Tibial nerve (tissue), 4 donors: ENCODE data around the gene DGKI. TPM values are rescaled to one million over a fixed set of nuclear protein-coding genes. Genes with fewer than 3 reads are reported as not detected.
"Not testable (repeated sequence)": the region's sequence is repeated elsewhere in the genome, so short reads cannot be mapped to it uniquely, and the experiment has no call there.

Experiments
- DNase-seq, 2 donors: peaks; one replicate each; pipeline ENCODE4 v3.0.0-alpha.2; 2019; ENCODE audit warnings: low spot score in 2 of 2
- H3K27ac ChIP-seq, 4 donors: fragments of 200-600 bp; sonication (generic) in 3 of 4; one replicate each; pipeline ENCODE4 v1.5.1; 2017 to 2019; ENCODE audit warnings: mild to moderate bottlenecking in 1 of 4
- H3K27me3 ChIP-seq, 2 donors: fragments of 200-600 bp; sonication (generic) in 1 of 2; one replicate each; pipeline versions ENCODE4 v1.5.1 to v1.6.0; 2017 to 2019
- H3K36me3 ChIP-seq, 3 donors: fragments of 200-600 bp; sonication (generic); one replicate each; pipeline ENCODE4 v1.5.1; 2018 to 2019
- H3K4me1 ChIP-seq, 4 donors: fragments of 200-600 bp; sonication (generic) in 3 of 4; one replicate each; pipeline ENCODE4 v1.5.1; 2017 to 2019
- H3K4me3 ChIP-seq, 4 donors: fragments of 200-600 bp; sonication (generic) in 3 of 4; one replicate each; pipeline ENCODE4 v1.5.1; 2017 to 2019; ENCODE audit warnings: mild to moderate bottlenecking in 1 of 4, moderate library complexity in 1 of 4
- H3K9me3 ChIP-seq, 4 donors: fragments of 200-600 bp; sonication (generic) in 3 of 4; one replicate each; pipeline ENCODE4 v1.5.1; 2017 to 2019
- CTCF ChIP-seq, 5 experiments: fragments of 200-600 bp in 3 of 5; fragments of 450-650 bp in 2 of 5; sonication (generic) in 3 of 5; IDR thresholded peaks; one replicate each; pipeline ENCODE4 v1.5.1; 2016 to 2019; ENCODE audit warnings: antibody characterized with exemption in 5 of 5, mild to moderate bottlenecking in 3 of 5, moderate library complexity in 2 of 5
- EP300 ChIP-seq, 2 donors: sonication (generic); formaldehyde crosslinking; IDR thresholded peaks; one replicate each; pipeline ENCODE4 v1.6.1; 2017; ENCODE audit warnings: antibody characterized with exemption in 2 of 2, mild to moderate bottlenecking in 1 of 2
- POLR2A ChIP-seq, 2 donors: fragments of 450-650 bp; IDR thresholded peaks; one replicate each; pipeline ENCODE4 v1.6.1; 2017; ENCODE audit warnings: antibody characterized with exemption in 2 of 2, mild to moderate bottlenecking in 2 of 2, moderate library complexity in 2 of 2
- WGBS, 2 donors: methylation state at CpG; one replicate each; pipeline ENCODE4 v1.1.5; 2018; 5-methylcytosine and 5-hydroxymethylcytosine counted together
- total RNA-seq, 4 donors: library from RNA; depleted of rRNA; stranded (reverse); fragments of >200 nt; gene quantifications; one replicate each; pipeline ENCODE4 v1.1.0, GENCODE V29; 2016

Gene DGKI
- total RNA-seq, 4 donors from 2014 or later = 0.21 to 2.7 (median 1.7) TPM

GRCh38 chr7:137832382-137832781 lies 14.4 kb downstream of the DGKI start:
- TF ChIP-seq EP300 (IDR thresholded peaks at IDR 0.05) (no peak), POLR2A (IDR thresholded peaks at IDR 0.05) (no peak), CTCF (IDR thresholded peaks at IDR 0.05) (no peak)
- DNase-seq = no peak
- H3K4me1 ChIP-seq = no peaks in the 10 kb centered on the region
- no peak overlapping the region for H3K27ac ChIP-seq
- peaks cover 0 to 23% (median 0%) of the 10 kb centered on the region in 4 donors for H3K9me3 ChIP-seq
- no peak overlapping the region for H3K4me3 ChIP-seq
- WGBS, 2 donors = 96 to 98% methylated on average over 2 of the region's 2 CpGs
- H3K27me3 ChIP-seq = no peaks in the 10 kb centered on the region
- H3K36me3 ChIP-seq = peaks cover 0 to 5% (median 0%) of the 10 kb centered on the region in 3 donors

DNA sequence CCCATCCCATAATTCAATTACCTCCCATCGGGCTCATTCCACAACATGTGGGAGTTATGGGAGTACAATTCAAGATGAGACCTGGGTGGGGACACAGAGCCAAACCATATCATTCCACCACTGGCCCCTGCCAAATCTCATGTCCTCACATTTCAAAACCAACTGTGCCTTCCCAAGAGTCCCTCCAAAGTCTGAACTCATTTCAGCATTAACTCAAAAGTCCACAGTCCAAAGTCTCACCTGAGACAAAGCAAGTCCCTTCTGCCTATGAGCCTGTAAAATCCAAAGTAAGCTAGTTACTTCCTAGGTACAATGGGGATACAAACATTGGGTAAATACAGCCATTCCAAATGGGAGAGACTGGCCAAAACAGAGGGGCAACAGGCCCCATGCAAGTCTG lies 15.2 kb downstream of the DGKI start:
- DNase-seq, H3K27me3 ChIP-seq, H3K4me3 ChIP-seq, H3K27ac ChIP-seq, H3K4me1 ChIP-seq, H3K36me3 ChIP-seq: not testable (repeated sequence)
- peaks cover 0 to 23% (median 0%) of the 10 kb centered on the region in 4 donors for H3K9me3 ChIP-seq
- 100% methylated on average over 1 of the region's 1 CpG for WGBS, 2 donors

DNA sequence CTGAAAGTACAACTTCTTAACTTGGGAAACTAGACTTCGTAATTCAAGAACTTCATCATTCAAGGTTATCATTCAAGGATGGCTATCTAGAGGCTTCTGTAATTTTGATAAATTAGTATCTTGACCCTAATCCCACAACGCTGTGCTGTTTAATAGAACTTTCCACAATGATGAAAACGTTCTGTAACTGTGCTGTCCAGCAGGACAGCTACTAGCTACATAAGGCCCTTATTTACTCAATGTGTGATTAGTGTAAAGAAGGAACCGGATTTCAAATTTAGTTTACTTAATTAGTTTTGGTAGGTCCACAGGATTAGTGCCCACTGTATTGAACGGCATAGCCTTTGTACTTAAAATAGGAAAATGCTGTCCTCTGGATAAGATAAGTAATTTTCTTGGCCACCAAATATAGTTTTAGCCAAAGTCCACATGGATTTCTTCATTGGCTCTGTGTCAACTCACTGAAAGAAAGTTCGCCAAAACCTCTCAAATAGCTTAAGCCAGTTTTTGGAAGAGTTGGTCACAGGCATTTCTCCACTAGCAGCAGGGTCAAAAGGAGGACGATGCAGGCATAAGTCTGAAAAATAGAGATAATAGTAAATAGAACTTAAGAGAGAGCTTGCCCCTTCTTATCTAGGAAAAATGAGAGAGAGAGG lies 17.3 kb downstream of the DGKI start:
- TF ChIP-seq POLR2A (IDR thresholded peaks at IDR 0.05) (no peak), EP300 (IDR thresholded peaks at IDR 0.05) (no peak), CTCF (IDR thresholded peaks at IDR 0.05) (no peak)
- Histone ChIP-seq H3K4me1 (no peaks in the 10 kb centered on the region), H3K27ac (no peak overlapping the region), H3K4me3 (no peak overlapping the region), H3K9me3 (peaks cover 0 to 23% (median 0%) of the 10 kb centered on the region in 4 donors), H3K27me3 (no peaks in the 10 kb centered on the region), H3K36me3 (peaks cover 0 to 5% (median 0%) of the 10 kb centered on the region in 3 donors)
- WGBS, 2 donors = 70 to 74% methylated on average over 7 of the region's 7 CpGs
- no peak for DNase-seq

GRCh38 chr7:137828456-137828855 lies 18.3 kb downstream of the DGKI start:
- H3K36me3 ChIP-seq = peaks cover 0 to 5% (median 0%) of the 10 kb centered on the region in 3 donors
- no peaks in the 10 kb centered on the region for H3K4me1 ChIP-seq
- TF ChIP-seq EP300 (IDR thresholded peaks at IDR 0.05) = no peak
- no peak for TF ChIP-seq CTCF (IDR thresholded peaks at IDR 0.05)
- TF ChIP-seq POLR2A (IDR thresholded peaks at IDR 0.05) = no peak
- no peak for DNase-seq
- H3K9me3 ChIP-seq = peaks cover 0 to 19% (median 0%) of the 10 kb centered on the region in 4 donors
- no peak overlapping the region for H3K27ac ChIP-seq
- no peak overlapping the region for H3K4me3 ChIP-seq
- WGBS, 2 donors = 94 to 97% methylated on average over 1 of the region's 1 CpG
- no peaks in the 10 kb centered on the region for H3K27me3 ChIP-seq

DNA sequence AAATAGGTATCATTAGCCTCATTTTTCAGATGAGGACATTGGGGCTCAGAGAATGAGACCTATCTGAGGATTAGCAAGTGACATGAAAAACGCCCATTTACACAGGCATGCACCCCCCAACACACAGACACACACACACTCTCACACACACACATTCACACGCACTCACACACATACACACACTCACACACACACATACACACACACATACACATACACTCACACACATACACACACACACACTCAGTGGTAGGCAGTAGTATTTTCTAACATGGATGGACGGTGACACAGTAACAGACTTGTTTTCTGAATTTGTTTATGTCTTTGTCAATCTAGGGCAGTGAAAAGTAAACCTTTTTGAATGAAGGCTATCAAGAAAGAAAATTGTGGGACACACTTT lies 21.3 kb downstream of the DGKI start:
- WGBS, 2 donors = 80 to 83% methylated on average over 3 of the region's 3 CpGs
- no peak for TF ChIP-seq CTCF (IDR thresholded peaks at IDR 0.05)
- H3K27me3 ChIP-seq = no peaks in the 10 kb centered on the region

More for the DNA sequence above, 21.3 kb downstream of the DGKI start:
- no peak for DNase-seq
- Histone ChIP-seq H3K4me1 (peaks cover 0 to 7% (median 0%) of the 10 kb centered on the region in 4 donors), H3K27ac (no peak overlapping the region), H3K36me3 (no peaks in the 10 kb centered on the region), H3K9me3 (no peaks in the 10 kb centered on the region), H3K4me3 (no peak overlapping the region)
